WTC11 (cell line): ENCODE results near the gene ZNF668. TPM values are rescaled to one million over a fixed set of nuclear protein-coding genes. Genes with fewer than 3 reads are reported as not detected.

Source experiments
- ATAC-seq: fragments of 200-7000 bp; cut with Tn5 transposase; 2 replicates; pipeline ENCODE4 v1.10.0; 2021; ENCODE audit warnings: mild to moderate bottlenecking, moderate library complexity
- CTCF ChIA-PET: fragments of 300-600 bp; sonication (Branson Sonifier 250); formaldehyde crosslinking; loops from one replicate; lab custom pipeline; 2021; ENCODE audit warnings: antibody characterized with exemption; lab: Charles Lee
- POLR2A ChIA-PET: fragments of 350-600 bp; sonication (Branson Sonifier 250); formaldehyde crosslinking; loops from one replicate; lab custom pipeline; 2021; ENCODE audit warnings: antibody characterized with exemption; lab: Charles Lee
- DNase-seq: peaks from one replicate; pipeline ENCODE4 v3.0.0; 2021; ENCODE audit warnings: low spot score
- H3K27ac Mint-ChIP-seq: 2 replicates; pipeline ENCODE4 v1.8.0; 2021; ENCODE audit warnings: mixed read lengths
- H3K27me3 Mint-ChIP-seq: 2 replicates; pipeline ENCODE4 v1.8.0; 2021; ENCODE audit warnings: low read depth, mild to moderate bottlenecking, moderate library complexity, mixed read lengths
- H3K36me3 Mint-ChIP-seq: 2 replicates; pipeline ENCODE4 v1.8.0; 2021; ENCODE audit warnings: mixed read lengths
- H3K4me1 Mint-ChIP-seq: 2 replicates; pipeline ENCODE4 v1.8.0; 2022; ENCODE audit warnings: mixed read lengths
- H3K4me3 Mint-ChIP-seq: 2 replicates; pipeline ENCODE4 v1.8.0; 2021; ENCODE audit warnings: mild to moderate bottlenecking, moderate library complexity, mixed read lengths
- H3K9me3 Mint-ChIP-seq: 2 replicates; pipeline ENCODE4 v1.8.0; 2021; ENCODE audit warnings: mixed read lengths
- CREM ChIP-seq: sonication (generic); formaldehyde crosslinking; IDR thresholded peaks from 2 replicates; pipeline ENCODE4 v1.8.1; 2022; ENCODE audit warnings: mild to moderate bottlenecking, missing genetic modification reagents, moderate library complexity
- IRF2 ChIP-seq: sonication (generic); formaldehyde crosslinking; IDR thresholded peaks from 2 replicates; pipeline ENCODE4 v1.8.0; 2022; ENCODE audit warnings: low read depth, missing genetic modification reagents, borderline replicate concordance
- KAT7 ChIP-seq: sonication (generic); formaldehyde crosslinking; IDR thresholded peaks from 2 replicates; pipeline ENCODE4 v1.8.1; 2023; ENCODE audit warnings: missing genetic modification reagents, mild to moderate bottlenecking, borderline replicate concordance
- MLX ChIP-seq: sonication (generic); formaldehyde crosslinking; IDR thresholded peaks from 2 replicates; pipeline ENCODE4 v1.8.1; 2023; ENCODE audit warnings: mild to moderate bottlenecking, missing genetic modification reagents, moderate library complexity
- MXD4 ChIP-seq: fragments of 250-450 bp; sonication (Bioruptor Pico); IDR thresholded peaks from 2 replicates; pipeline ENCODE4 v1.8.0; 2021; ENCODE audit warnings: mild to moderate bottlenecking, moderate library complexity, borderline replicate concordance
- NR3C1 ChIP-seq: sonication (generic); formaldehyde crosslinking; conservative IDR thresholded peaks from 2 replicates; pipeline ENCODE4 v1.8.1; 2023; ENCODE audit warnings: low read depth, mild to moderate bottlenecking, missing genetic modification reagents
- RELA ChIP-seq: sonication (generic); formaldehyde crosslinking; IDR thresholded peaks from 2 replicates; pipeline ENCODE4 v1.8.1; 2022; ENCODE audit warnings: missing genetic modification reagents, mild to moderate bottlenecking, borderline replicate concordance
- SMAD4 ChIP-seq: sonication (generic); formaldehyde crosslinking; IDR thresholded peaks from 2 replicates; pipeline ENCODE4 v1.8.0; 2022; ENCODE audit warnings: mild to moderate bottlenecking, missing genetic modification reagents
- SP1 ChIP-seq: sonication (generic); formaldehyde crosslinking; conservative IDR thresholded peaks from 2 replicates; pipeline ENCODE4 v1.8.1; 2022; ENCODE audit warnings: missing genetic modification reagents
- ZBTB21 ChIP-seq: sonication (generic); formaldehyde crosslinking; IDR thresholded peaks from 2 replicates; pipeline ENCODE4 v1.8.1; 2023; ENCODE audit warnings: mild to moderate bottlenecking, missing genetic modification reagents, borderline replicate concordance
- ZNF219 ChIP-seq: sonication (generic); formaldehyde crosslinking; IDR thresholded peaks from 2 replicates; pipeline ENCODE4 v1.8.0; 2023; ENCODE audit warnings: missing genetic modification reagents, mild to moderate bottlenecking, borderline replicate concordance
- ZNF416 ChIP-seq: fragments of 250-450 bp; sonication (Bioruptor Pico); IDR thresholded peaks from 2 replicates; pipeline ENCODE4 v1.9.0; 2021; ENCODE audit warnings: mild to moderate bottlenecking, inconsistent platforms
- total RNA-seq: library from RNA; stranded (reverse); gene quantifications from 3 replicates; pipeline ENCODE4 v1.2.3, GENCODE V29; 2021
- TF ChIP-seq, protein P1 (sequence below): fragments of 250-450 bp; sonication (Bioruptor Pico); conservative IDR thresholded peaks from 2 replicates; pipeline ENCODE4 v1.9.0; 2021; ENCODE audit warnings: mild to moderate bottlenecking
- TF ChIP-seq, protein P2 (sequence below): sonication (generic); formaldehyde crosslinking; IDR thresholded peaks from 2 replicates; pipeline ENCODE4 v1.8.1; 2023; ENCODE audit warnings: mild to moderate bottlenecking, missing genetic modification reagents
- TF ChIP-seq, protein P3 (sequence below): sonication (generic); formaldehyde crosslinking; IDR thresholded peaks from 2 replicates; pipeline ENCODE4 v1.8.1; 2022; ENCODE audit warnings: mild to moderate bottlenecking, missing genetic modification reagents, moderate library complexity, borderline replicate concordance
- TF ChIP-seq, protein P4 (sequence below): sonication (generic); formaldehyde crosslinking; IDR thresholded peaks from 2 replicates; pipeline ENCODE4 v1.8.0; 2023; ENCODE audit warnings: mild to moderate bottlenecking, missing genetic modification reagents

The ZNF668 gene
- total RNA-seq, 1 experiment from 2014 or later = 17.3 TPM

DNA sequence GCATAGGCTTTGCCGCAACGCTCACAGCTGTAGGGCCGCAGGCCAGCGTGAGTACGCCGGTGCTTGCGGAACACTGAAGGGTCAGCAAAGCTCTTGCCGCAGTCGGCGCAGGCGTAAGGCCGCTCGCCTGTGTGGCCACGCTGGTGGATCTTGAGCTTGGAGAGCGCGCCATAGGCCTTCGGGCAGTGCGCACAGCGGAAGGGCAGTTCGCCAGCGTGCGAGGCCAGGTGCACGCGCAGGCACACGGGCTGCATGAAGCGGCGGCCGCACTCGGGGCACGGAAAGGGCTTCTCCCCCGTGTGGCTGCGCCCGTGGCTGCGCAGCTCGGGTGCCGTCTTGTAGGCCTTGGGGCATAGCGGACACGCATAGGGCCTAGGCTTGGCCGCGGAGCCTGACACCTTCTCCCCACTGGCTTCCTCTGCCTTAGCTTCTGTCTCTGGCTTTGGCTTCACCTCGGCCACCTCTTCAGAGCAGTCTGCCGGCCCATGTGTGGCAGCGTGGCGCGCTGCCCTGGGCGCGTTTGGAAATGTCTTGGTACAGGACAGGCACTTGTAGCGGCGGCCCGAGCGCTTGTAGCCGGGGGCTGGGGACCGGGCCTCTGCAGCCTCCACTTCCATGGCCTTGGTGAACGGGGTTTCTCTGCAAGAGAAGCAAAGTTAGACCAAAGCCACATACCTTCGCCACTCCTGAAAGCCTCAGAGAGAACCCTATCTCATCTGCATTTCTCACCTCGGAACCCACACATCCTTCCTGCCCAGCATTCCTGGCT is 10.0 kb downstream of the ZNF668 start:
- Mint-ChIP-seq H3K4me3 (no peak overlapping the region), H3K4me1 (no peaks in the 10 kb centered on the region), H3K27ac (peak overlapping the region; percentile 20; the same call in 1 of the 2 replicates), H3K36me3 (peaks cover 26% of the 10 kb centered on the region), H3K9me3 (no peaks in the 10 kb centered on the region), H3K27me3 (no peaks in the 10 kb centered on the region)
- no peak for TF ChIP-seq MXD4 (CRISPR knock-in tag)
- no peak for TF ChIP-seq RELA
- TF ChIP-seq, protein P1, sequence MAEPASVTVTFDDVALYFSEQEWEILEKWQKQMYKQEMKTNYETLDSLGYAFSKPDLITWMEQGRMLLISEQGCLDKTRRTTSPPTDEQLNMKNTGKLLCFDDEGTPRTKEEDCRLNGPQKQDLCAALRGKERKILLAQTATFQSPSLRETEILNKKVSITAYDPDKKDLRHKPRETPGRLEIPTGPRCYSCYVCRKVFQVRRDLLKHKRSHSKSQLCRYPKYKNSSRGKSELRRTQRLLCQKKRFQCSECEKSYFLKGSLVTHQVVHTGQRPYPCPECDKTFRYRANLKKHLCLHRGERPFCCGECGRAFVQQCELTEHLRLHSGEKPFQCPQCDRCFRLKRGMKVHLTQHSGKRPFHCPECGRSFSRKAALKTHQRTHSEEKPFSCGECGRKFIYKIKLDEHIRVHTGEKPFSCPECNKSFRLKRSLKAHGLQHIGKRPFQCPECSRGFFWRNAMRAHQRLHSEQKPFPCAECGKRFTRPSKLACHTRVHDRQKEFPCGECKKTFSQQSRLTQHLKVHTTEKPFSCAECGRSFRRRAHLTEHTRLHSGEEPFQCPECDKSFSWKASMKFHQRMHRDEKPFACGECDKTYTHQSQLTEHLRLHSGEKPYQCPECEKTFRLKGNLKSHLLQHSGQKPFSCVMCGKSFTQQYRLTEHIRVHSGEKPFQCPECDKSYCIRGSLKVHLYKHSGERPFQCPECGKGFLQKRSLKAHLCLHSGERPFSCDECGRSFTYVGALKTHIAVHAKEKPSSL = no peak
- TF ChIP-seq SP1 = no peak
- TF ChIP-seq CREM (CRISPR knock-in tag) = no peak
- TF ChIP-seq, protein P2, sequence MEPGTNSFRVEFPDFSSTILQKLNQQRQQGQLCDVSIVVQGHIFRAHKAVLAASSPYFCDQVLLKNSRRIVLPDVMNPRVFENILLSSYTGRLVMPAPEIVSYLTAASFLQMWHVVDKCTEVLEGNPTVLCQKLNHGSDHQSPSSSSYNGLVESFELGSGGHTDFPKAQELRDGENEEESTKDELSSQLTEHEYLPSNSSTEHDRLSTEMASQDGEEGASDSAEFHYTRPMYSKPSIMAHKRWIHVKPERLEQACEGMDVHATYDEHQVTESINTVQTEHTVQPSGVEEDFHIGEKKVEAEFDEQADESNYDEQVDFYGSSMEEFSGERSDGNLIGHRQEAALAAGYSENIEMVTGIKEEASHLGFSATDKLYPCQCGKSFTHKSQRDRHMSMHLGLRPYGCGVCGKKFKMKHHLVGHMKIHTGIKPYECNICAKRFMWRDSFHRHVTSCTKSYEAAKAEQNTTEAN = no peak
- TF ChIP-seq IRF2 (CRISPR knock-in tag) = no peak
- TF ChIP-seq, protein P3, sequence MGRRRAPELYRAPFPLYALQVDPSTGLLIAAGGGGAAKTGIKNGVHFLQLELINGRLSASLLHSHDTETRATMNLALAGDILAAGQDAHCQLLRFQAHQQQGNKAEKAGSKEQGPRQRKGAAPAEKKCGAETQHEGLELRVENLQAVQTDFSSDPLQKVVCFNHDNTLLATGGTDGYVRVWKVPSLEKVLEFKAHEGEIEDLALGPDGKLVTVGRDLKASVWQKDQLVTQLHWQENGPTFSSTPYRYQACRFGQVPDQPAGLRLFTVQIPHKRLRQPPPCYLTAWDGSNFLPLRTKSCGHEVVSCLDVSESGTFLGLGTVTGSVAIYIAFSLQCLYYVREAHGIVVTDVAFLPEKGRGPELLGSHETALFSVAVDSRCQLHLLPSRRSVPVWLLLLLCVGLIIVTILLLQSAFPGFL = no peak
- TF ChIP-seq MLX (CRISPR knock-in tag) = no peak
- TF ChIP-seq ZNF416 = no peak
- TF ChIP-seq, protein P4, sequence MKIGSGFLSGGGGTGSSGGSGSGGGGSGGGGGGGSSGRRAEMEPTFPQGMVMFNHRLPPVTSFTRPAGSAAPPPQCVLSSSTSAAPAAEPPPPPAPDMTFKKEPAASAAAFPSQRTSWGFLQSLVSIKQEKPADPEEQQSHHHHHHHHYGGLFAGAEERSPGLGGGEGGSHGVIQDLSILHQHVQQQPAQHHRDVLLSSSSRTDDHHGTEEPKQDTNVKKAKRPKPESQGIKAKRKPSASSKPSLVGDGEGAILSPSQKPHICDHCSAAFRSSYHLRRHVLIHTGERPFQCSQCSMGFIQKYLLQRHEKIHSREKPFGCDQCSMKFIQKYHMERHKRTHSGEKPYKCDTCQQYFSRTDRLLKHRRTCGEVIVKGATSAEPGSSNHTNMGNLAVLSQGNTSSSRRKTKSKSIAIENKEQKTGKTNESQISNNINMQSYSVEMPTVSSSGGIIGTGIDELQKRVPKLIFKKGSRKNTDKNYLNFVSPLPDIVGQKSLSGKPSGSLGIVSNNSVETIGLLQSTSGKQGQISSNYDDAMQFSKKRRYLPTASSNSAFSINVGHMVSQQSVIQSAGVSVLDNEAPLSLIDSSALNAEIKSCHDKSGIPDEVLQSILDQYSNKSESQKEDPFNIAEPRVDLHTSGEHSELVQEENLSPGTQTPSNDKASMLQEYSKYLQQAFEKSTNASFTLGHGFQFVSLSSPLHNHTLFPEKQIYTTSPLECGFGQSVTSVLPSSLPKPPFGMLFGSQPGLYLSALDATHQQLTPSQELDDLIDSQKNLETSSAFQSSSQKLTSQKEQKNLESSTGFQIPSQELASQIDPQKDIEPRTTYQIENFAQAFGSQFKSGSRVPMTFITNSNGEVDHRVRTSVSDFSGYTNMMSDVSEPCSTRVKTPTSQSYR (CRISPR knock-in tag) = no peak
- no peak for TF ChIP-seq KAT7
- TF ChIP-seq ZNF219 (CRISPR knock-in tag) = no peak
- TF ChIP-seq NR3C1 (CRISPR knock-in tag) = no peak
- TF ChIP-seq ZBTB21 (CRISPR knock-in tag) = no peak
- no peak for ATAC-seq
- no peak for DNase-seq
- POLR2A ChIA-PET = interaction anchor here (1.2 kb wide), 1 partner anchor 53 kb away, joined by 4 read pairs; the partner anchor contains the start of gene KAT8
- CTCF ChIA-PET = interaction anchor here (1.0 kb wide), 1 partner anchor 22 kb away, joined by 4 read pairs; no protein-coding TSS in a partner anchor

- no peaks in the 10 kb centered on the region for H3K9me3 Mint-ChIP-seq
- no peaks in the 10 kb centered on the region for H3K27me3 Mint-ChIP-seq
- no peak for TF ChIP-seq SMAD4 (CRISPR knock-in tag)
- peaks cover 26% of the 10 kb centered on the region for H3K36me3 Mint-ChIP-seq
- no peak overlapping the region for H3K4me3 Mint-ChIP-seq
- ATAC-seq (peak; percentile 69), DNase-seq (no peak)
- ChIA-PET CTCF (interaction anchor here (1.0 kb wide), 1 partner anchor 21 kb away, joined by 4 read pairs; no protein-coding TSS in a partner anchor), POLR2A (interaction anchor here (0.6 to 1.2 kb wide), 2 partner anchors 50 to 54 kb away, joined by 3 to 4 read pairs; partner anchors contain the start of gene KAT8)
- H3K4me1 Mint-ChIP-seq = no peaks in the 10 kb centered on the region
- no peak overlapping the region; the same call in 1 of the 2 replicates for H3K27ac Mint-ChIP-seq
Observed at GRCh38 chr16:31063495-31063842, 10.6 kb downstream of the ZNF668 start.
